Measurements from ENCODE around the gene PAQR6. TPM values are rescaled to one million over a fixed set of nuclear protein-coding genes. Genes with fewer than 3 reads are reported as not detected.

Gene PAQR6
- total and polyA plus RNA-seq, 10 of the 15 experiments (the other 5 are each of a cell fraction or from before 2014, with no cell fraction given): 0.42 to 4.5 (median 1.3) TPM

DNA sequence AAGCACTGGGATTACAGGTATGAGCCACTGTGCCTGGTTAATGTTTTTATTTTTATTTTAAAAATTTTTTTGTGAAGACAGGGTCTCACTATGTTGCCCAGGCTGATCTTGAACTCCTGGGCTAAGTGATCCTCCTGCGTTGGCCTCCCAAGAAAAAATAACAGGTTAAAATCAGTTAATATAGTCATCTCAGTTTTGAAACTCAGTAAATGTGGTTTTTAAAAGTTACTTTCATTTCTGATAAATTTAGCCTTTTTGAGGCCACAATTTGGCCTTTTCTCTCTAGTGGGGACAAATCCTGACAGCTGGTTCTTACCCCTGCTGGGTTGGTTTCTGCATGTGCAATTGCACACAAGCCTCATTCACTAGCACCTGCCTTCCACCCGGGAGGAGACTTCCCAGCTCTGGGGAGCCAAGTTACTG lies 21.7 kb downstream of the PAQR6 start (continued):
- TF ChIP-seq, protein P1, sequence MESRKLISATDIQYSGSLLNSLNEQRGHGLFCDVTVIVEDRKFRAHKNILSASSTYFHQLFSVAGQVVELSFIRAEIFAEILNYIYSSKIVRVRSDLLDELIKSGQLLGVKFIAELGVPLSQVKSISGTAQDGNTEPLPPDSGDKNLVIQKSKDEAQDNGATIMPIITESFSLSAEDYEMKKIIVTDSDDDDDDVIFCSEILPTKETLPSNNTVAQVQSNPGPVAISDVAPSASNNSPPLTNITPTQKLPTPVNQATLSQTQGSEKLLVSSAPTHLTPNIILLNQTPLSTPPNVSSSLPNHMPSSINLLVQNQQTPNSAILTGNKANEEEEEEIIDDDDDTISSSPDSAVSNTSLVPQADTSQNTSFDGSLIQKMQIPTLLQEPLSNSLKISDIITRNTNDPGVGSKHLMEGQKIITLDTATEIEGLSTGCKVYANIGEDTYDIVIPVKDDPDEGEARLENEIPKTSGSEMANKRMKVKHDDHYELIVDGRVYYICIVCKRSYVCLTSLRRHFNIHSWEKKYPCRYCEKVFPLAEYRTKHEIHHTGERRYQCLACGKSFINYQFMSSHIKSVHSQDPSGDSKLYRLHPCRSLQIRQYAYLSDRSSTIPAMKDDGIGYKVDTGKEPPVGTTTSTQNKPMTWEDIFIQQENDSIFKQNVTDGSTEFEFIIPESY (IDR thresholded peaks at IDR 0.05): no peak
- TF ChIP-seq ATF3 (IDR thresholded peaks at IDR 0.05; ENCODE audit: borderline replicate concordance, extremely low read depth, low read depth, low read length): no peak
- TF ChIP-seq, protein P2, sequence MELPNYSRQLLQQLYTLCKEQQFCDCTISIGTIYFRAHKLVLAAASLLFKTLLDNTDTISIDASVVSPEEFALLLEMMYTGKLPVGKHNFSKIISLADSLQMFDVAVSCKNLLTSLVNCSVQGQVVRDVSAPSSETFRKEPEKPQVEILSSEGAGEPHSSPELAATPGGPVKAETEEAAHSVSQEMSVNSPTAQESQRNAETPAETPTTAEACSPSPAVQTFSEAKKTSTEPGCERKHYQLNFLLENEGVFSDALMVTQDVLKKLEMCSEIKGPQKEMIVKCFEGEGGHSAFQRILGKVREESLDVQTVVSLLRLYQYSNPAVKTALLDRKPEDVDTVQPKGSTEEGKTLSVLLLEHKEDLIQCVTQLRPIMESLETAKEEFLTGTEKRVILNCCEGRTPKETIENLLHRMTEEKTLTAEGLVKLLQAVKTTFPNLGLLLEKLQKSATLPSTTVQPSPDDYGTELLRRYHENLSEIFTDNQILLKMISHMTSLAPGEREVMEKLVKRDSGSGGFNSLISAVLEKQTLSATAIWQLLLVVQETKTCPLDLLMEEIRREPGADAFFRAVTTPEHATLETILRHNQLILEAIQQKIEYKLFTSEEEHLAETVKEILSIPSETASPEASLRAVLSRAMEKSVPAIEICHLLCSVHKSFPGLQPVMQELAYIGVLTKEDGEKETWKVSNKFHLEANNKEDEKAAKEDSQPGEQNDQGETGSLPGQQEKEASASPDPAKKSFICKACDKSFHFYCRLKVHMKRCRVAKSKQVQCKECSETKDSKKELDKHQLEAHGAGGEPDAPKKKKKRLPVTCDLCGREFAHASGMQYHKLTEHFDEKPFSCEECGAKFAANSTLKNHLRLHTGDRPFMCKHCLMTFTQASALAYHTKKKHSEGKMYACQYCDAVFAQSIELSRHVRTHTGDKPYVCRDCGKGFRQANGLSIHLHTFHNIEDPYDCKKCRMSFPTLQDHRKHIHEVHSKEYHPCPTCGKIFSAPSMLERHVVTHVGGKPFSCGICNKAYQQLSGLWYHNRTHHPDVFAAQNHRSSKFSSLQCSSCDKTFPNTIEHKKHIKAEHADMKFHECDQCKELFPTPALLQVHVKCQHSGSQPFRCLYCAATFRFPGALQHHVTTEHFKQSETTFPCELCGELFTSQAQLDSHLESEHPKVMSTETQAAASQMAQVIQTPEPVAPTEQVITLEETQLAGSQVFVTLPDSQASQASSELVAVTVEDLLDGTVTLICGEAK (IDR thresholded peaks at IDR 0.05; ENCODE audit: borderline replicate concordance): no peak; the same call in 1 of the 2 replicates
- no peak for TF ChIP-seq E2F4 (IDR thresholded peaks at IDR 0.05; ENCODE audit: low read depth, low read length)
- peak; percentile 50; the same call in 1 of the 2 replicates for TF ChIP-seq BMI1 (IDR thresholded peaks at IDR 0.05; ENCODE audit: borderline replicate concordance)
- TF ChIP-seq JUND (IDR thresholded peaks at IDR 0.05; ENCODE audit: low read depth, low read length): peak; percentile 66; the same call in 1 of the 2 replicates
- TF ChIP-seq YBX1 (IDR thresholded peaks at IDR 0.05): no peak
- peak; percentile 77 for TF ChIP-seq ZBED1 (IDR thresholded peaks at IDR 0.05; ENCODE audit: borderline replicate concordance)
- TF ChIP-seq CHD4 (IDR thresholded peaks at IDR 0.05): no peak
- TF ChIP-seq MYC (IDR thresholded peaks at IDR 0.05; ENCODE audit: insufficient read depth, insufficient read length, insufficient replicate concordance, low read length, severe bottlenecking): no peak
- no peak for TF ChIP-seq STAT1 (conservative IDR thresholded peaks at IDR 0.05)
- TF ChIP-seq, protein P3, sequence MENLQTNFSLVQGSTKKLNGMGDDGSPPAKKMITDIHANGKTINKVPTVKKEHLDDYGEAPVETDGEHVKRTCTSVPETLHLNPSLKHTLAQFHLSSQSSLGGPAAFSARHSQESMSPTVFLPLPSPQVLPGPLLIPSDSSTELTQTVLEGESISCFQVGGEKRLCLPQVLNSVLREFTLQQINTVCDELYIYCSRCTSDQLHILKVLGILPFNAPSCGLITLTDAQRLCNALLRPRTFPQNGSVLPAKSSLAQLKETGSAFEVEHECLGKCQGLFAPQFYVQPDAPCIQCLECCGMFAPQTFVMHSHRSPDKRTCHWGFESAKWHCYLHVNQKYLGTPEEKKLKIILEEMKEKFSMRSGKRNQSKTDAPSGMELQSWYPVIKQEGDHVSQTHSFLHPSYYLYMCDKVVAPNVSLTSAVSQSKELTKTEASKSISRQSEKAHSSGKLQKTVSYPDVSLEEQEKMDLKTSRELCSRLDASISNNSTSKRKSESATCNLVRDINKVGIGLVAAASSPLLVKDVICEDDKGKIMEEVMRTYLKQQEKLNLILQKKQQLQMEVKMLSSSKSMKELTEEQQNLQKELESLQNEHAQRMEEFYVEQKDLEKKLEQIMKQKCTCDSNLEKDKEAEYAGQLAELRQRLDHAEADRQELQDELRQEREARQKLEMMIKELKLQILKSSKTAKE (IDR thresholded peaks at IDR 0.05; ENCODE audit: low read depth, poor library complexity, severe bottlenecking): peak; percentile 95
- peak; percentile 58 for TF ChIP-seq ZNF687 (IDR thresholded peaks at IDR 0.05)

Data from GM12878 (cell line).